Esophagus (tissue), 2 donors: ENCODE data around the gene OR2T10. TPM values are rescaled to one million over a fixed set of nuclear protein-coding genes. Genes with fewer than 3 reads are reported as not detected.
"Not testable (repeated sequence)": the region's sequence is repeated elsewhere in the genome, so short reads cannot be mapped to it uniquely, and the experiment has no call there.

Experiments used
- H3K27ac ChIP-seq, 2 donors: one replicate each; pipeline ENCODE4 v1.5.1; 2013; ENCODE audit warnings: low read depth in 2 of 2, mild to moderate bottlenecking in 2 of 2, inconsistent platforms in 1 of 2, low read length in 1 of 2, moderate library complexity in 1 of 2
- H3K27me3 ChIP-seq, 2 donors: one replicate each; pipeline ENCODE4 v1.6.1; 2013; ENCODE audit warnings: low read length in 2 of 2, control low read depth in 1 of 2, mild to moderate bottlenecking in 1 of 2; ENCODE audit not compliant: insufficient read depth in 2 of 2, control insufficient read depth in 1 of 2
- H3K36me3 ChIP-seq, 2 donors: one replicate each; pipeline ENCODE4 v1.6.1; 2013; ENCODE audit warnings: low read length in 1 of 2; ENCODE audit not compliant: control insufficient read depth in 2 of 2, insufficient read depth in 2 of 2
- H3K4me1 ChIP-seq, 2 donors: one replicate each; pipeline ENCODE4 v1.6.1; 2013; ENCODE audit warnings: low read length in 1 of 2; ENCODE audit not compliant: control insufficient read depth in 2 of 2, insufficient read depth in 2 of 2
- H3K4me3 ChIP-seq, 2 donors: one replicate each; pipeline ENCODE4 v1.5.1; 2013; ENCODE audit warnings: low read length in 2 of 2, mild to moderate bottlenecking in 2 of 2, low read depth in 1 of 2, moderate library complexity in 1 of 2
- H3K9me3 ChIP-seq, 2 donors: one replicate each; pipeline ENCODE4 v1.6.1; 2013; ENCODE audit warnings: mild to moderate bottlenecking in 2 of 2, low read depth in 1 of 2, low read length in 1 of 2, moderate library complexity in 1 of 2; ENCODE audit not compliant: control insufficient read depth in 2 of 2, insufficient read depth in 1 of 2
- WGBS, 2 donors: extraction: QIAGEN DNeasy Blood & Tissue Kit; methylation state at CpG; one replicate each; pipeline ENCODE4 v1.1.7; 2013; 5-methylcytosine and 5-hydroxymethylcytosine counted together
- polyA plus RNA-seq, 2 donors: library from polyadenylated mRNA; stranded (reverse); fragments of 200-250 nt; gene quantifications; one replicate each; pipeline ENCODE4 v1.2.3, GENCODE V29; 2013
- donor health status: healthy with polysubstance abuse.
- donor health status: Bipolar disorder and iron deficiency.

OR2T10 gene
- polyA plus RNA-seq: not detected

- 87 to 90% methylated on average over 6 of the region's 6 CpGs for WGBS, 2 donors
Measured at GRCh38 chr1:248597589-248597988, at the start of gene OR2T10. Gene OR2T10, minus strand, starts transcription at chr1:248597700. Its CDS starts 3,932 bp downstream, at chr1:248593768.

DNA sequence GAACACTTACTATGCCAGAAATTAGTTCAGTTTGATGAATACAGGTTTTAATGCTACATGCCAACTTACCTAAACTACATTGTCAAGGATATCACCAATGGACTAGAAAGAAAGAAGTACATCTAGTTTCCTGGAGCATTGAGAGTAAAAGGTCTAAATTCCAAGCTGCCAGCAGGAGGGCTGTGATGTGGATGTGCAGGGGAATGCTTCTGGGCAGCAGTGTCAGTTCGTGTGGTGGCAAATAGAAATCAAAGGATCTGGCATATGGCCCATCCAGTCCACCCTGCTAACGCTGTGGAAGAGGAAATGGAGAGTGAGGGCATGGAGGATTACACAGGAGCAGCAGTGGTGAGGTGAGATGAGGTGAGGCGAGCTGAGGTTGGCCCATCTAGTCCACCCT, 47.7 kb upstream of the OR2T10 start, which contains the start of gene OR2T35:
OR2T35 (minus strand) TSS at position 101 of the 400 bp plus-strand sequence. CDS start 6,020 bp downstream, outside the sequence.
- H3K4me3 ChIP-seq, H3K27ac ChIP-seq, H3K36me3 ChIP-seq, H3K4me1 ChIP-seq, H3K9me3 ChIP-seq, H3K27me3 ChIP-seq: not testable (repeated sequence)
- 57 to 100% methylated on average over 1 to 2 of the region's 3 CpGs for WGBS, 2 donors

More at GRCh38 chr1:248597589-248597988, at the start of gene OR2T10:
- Histone ChIP-seq H3K27me3 (no peaks in the 10 kb centered on the region), H3K36me3 (no peaks in the 10 kb centered on the region), H3K9me3 (no peaks in the 10 kb centered on the region), H3K4me3 (no peak within 1 kb of the TSS), H3K4me1 (no peaks in the 10 kb centered on the region), H3K27ac (no peak within 1 kb of the TSS)

DNA sequence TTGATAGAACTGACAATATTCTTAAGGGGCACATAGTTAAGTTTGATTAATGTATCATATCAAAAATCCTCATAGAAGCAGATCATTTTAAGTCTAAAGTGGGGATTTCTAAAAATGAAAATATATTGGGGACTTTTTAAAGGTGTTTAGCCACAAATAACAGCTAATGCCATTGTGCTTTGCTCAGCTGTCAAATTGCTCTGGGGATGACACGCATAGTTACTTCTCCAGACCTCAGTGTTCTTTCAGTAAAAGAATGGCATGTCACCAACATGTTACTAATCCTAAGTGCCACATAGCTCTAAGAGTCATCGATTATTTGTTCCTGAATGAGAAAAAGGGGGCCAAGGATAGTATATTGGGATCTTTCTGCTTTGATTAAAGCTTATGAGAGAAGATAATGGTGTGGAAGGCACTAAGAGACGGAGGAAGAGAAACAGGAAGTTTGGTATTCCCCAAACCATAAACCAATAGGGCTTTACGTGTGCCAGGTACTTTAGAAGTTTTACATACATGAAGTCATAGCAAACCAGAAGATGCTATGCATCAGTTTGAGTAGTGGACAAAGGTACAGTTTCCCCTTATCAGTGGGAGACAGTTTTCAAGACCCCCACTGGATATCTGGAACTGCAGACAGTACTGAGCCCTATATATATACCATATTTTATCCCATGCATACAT, 45.6 kb upstream of the OR2T10 start:
- H3K9me3 ChIP-seq, H3K36me3 ChIP-seq, H3K4me1 ChIP-seq, H3K27ac ChIP-seq, H3K27me3 ChIP-seq, H3K4me3 ChIP-seq: not testable (repeated sequence)
- no CpG with 5 or more reads among the region's 4 CpGs for WGBS, 2 donors

DNA sequence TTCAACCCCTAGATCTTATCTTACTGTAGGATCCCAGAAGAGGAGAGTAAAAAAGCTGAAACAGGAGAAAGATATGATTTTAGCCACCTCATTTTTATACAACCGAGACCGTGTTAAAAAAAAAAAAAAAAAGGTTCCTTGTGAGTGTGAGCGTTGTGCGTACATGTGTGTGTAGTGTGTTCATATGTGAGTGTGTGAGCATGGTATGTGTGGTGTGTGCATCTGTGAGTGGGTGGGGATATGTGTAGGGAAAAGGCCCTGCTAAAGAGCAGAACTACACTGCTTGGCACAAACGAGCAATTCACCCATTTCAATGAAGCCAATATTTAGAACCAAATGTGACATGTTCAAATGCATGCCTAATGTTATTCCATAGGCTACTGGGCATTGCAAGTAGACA, 44.1 kb upstream of the OR2T10 start:
- not testable (repeated sequence) for H3K9me3 ChIP-seq, H3K27me3 ChIP-seq, H3K27ac ChIP-seq, H3K4me1 ChIP-seq, H3K36me3 ChIP-seq, H3K4me3 ChIP-seq
- 91 to 93% methylated on average over 2 to 4 of the region's 5 CpGs for WGBS, 2 donors

DNA sequence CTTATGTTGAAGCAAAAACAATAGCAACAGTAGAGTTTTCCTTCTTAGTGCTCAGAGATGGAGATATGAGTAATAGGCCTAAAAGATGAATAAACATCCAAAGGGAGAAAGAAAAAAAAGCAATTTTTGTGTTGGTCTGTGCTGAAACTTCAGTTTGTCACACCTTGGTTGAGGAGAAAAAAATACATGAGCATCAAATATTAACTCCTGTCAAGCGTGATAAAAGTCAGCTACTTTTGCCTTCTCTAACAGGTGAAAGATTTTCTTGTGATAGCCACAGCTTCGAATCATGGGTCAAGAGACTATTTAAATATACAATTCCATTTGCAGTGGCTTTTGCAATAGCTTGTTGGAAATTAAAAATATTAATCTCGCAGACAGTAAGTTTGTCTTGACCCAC, 43.4 kb upstream of the OR2T10 start:
- not testable (repeated sequence) for H3K9me3 ChIP-seq, H3K4me3 ChIP-seq, H3K36me3 ChIP-seq, H3K27me3 ChIP-seq, H3K27ac ChIP-seq, H3K4me1 ChIP-seq
- WGBS, 2 donors: no CpG with 5 or more reads among the region's 3 CpGs

DNA sequence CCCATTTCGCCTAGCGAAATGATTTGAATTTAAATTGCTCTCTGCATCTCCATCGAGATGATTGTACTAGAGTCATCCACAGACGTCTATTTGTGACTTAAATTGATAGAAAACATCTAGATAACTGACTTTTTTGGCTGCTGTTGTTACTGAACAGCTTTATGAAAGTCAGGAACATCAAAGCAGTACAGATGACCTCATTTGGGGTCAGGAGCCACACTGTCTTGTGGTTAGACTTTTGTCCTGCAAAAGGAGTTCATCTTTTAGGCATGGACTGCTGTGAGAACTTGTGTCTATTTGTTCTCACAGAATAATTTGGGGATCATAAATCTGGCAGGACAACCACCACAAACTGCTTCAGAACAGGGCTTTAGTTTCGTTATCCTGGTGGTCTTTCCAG, 42.2 kb upstream of the OR2T10 start:
- not testable (repeated sequence) for H3K9me3 ChIP-seq, H3K4me3 ChIP-seq, H3K27me3 ChIP-seq, H3K36me3 ChIP-seq, H3K4me1 ChIP-seq, H3K27ac ChIP-seq
- WGBS, 2 donors: no CpG with 5 or more reads among the region's 5 CpGs

GRCh38 chr1:248636612-248637011, 39.1 kb upstream of the OR2T10 start:
- H3K9me3 ChIP-seq, H3K4me3 ChIP-seq, H3K27me3 ChIP-seq, H3K4me1 ChIP-seq, H3K36me3 ChIP-seq, H3K27ac ChIP-seq: not testable (repeated sequence)
- 42 to 64% methylated on average over 2 of the region's 5 CpGs for WGBS, 2 donors

DNA sequence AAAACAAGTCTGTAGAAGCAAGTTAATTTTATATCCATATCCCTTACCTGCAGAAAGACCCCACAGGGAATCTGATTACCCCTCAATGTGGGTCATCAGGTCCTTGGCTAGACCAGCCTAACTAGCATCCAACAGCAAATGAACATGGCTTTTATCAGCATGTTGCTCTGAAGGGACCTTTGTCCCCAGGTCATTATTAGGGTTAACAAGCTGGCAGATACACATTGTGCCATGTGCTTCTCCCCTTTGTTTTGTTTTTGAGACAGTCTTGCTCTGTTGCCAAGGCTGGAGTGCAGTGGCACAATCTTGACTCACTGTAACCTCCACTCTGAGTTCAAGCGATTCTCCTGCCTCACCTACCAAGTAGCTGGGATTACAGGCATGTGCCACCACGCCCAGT, 37.5 kb upstream of the OR2T10 start, which contains the start of gene OR2T11:
OR2T11 (minus strand) TSS at position 101 of the 400 bp plus-strand sequence. CDS start 7,963 bp downstream, outside the sequence.
- no CpG with 5 or more reads among the region's 2 CpGs for WGBS, 2 donors
- not testable (repeated sequence) for H3K9me3 ChIP-seq, H3K27me3 ChIP-seq, H3K4me1 ChIP-seq, H3K4me3 ChIP-seq, H3K36me3 ChIP-seq, H3K27ac ChIP-seq

DNA sequence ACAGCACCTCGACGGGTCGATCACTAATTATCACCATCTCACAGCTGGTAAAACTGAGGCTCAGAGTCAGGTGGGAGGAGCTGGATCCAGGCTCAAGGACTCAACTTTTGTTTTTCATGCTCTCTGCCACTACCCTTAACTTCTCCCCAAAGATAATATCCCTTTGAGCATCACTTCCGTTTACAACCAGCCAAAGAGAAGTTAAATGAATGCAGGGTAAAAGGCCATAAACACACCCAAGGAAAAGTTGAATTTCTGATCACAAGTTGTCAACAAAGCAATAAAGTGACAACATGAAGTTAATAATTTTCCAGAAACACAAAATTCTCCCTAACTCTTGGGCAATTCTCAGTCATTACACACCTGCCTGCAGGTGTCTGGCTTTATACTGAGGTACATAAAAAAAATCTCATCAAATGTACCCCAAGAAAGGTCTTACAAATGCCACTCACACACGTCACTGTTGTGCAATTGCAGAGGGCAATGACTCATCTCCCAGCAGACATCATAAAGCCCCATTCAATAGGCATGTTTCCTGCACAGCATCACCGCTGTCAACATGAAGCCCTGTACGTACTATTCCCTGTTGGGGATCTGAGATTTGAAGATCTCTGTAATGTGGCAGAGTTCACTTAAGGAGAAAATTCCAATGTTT, 34.0 kb upstream of the OR2T10 start:
- Histone ChIP-seq H3K4me3 (no peak overlapping the region), H3K27ac (no peak overlapping the region), H3K27me3 (no peaks in the 10 kb centered on the region), H3K9me3 (no peaks in the 10 kb centered on the region), H3K36me3 (no peaks in the 10 kb centered on the region), H3K4me1 (no peaks in the 10 kb centered on the region)
- 70 to 75% methylated on average over 7 of the region's 7 CpGs for WGBS, 2 donors

GRCh38 chr1:248630551-248630950, 33.1 kb upstream of the OR2T10 start:
- Histone ChIP-seq H3K36me3 (no peaks in the 10 kb centered on the region), H3K4me1 (no peaks in the 10 kb centered on the region), H3K27me3 (no peaks in the 10 kb centered on the region), H3K4me3 (no peak overlapping the region), H3K27ac (no peak overlapping the region), H3K9me3 (no peaks in the 10 kb centered on the region)
- 74 to 79% methylated on average over 2 of the region's 2 CpGs for WGBS, 2 donors
